T-helper 2 cell (primary cell): ENCODE results near the gene TSR1.

Experiments
- DNase-seq, 5 experiments: peaks; one replicate each; pipeline versions ENCODE4 v3.0.0 to v3.0.0-alpha.2; 2012 to 2022

Gene TSR1

GRCh38 chr17:2277429-2278170 lies 58.7 kb downstream of the TSR1 start:
- DNase-seq = no peak

- DNase-seq = peak in 1 of 5 experiments; percentile 73
These were observed 60.5 kb downstream of the TSR1 start for GRCh38 chr17:2275722-2276121.

GRCh38 chr17:2274414-2274813 lies 61.8 kb downstream of the TSR1 start:
- no peak for DNase-seq
